Stimulated activated naive CD4-positive, alpha-beta T cell (primary cell): ENCODE results near the gene TEKT3.

Experiments
- DNase-seq, 6 experiments: peaks; one replicate each; lab custom pipeline; 2025; lab: John Stamatoyannopoulos, UW

Gene TEKT3

DNA sequence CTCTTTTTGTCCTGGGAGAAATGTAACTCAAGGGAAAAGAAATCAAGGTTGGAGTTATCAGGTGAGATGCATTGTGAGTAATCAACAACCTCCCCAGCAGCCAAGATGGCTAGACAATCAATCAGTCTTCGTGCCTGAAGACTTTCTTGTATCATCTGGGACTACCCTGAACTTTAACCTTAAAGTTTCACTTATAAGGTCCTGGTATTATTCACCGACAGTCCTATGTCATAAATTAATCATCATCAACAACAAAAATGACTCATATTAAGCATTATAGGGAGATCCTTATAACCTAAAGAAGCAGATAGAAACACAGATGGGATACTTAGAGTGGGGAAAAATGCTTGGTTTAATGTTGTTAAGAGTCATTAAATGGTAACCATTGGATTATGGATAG is 7.7 kb upstream of the TEKT3 start:
- no peak for DNase-seq

DNA sequence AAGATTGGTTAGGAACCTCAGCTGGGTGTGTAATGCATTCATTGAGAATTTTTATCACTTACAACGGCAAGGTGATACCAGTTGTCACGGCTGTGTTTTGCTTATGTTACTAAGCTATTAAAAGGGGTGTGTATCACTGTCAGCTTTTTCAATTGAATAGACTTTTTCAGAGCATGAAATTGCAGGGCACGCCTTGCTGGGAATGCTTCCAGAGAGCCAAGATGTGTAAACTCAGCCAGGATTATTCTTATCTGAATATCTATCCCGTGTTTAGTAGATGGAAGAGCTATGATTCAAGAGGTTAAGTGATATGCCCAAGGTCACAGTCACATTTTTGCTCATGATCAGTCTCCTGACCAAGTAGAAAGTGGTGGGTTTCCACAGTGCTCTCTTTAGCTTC is 6.6 kb upstream of the TEKT3 start:
- no peak for DNase-seq

DNA sequence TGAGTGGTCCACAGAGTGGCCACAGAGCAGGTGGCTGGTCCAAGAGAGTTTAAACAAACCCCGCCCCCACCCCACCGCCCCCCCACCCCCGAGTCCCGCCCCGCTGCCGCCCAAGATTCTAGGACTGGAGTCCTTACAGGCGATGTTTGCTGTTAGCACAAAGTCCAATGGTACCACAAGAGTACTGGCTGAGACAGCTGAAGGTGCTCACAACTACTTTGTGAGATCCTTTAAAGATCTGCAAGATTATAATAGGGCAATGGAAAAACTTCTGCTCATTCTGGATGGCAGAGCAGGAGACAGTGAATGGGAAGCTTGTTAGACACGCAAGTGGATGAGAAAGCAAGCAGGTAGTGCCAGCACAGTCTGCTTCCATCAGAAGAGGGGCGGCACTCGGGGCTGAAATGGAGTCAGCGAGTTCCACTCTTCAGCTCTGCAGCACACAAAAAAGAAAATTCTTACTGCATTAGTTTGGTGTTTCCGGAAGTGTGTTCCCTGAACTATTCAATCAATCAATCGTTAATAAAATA is 4.7 kb upstream of the TEKT3 start:
- no peak for DNase-seq

DNA sequence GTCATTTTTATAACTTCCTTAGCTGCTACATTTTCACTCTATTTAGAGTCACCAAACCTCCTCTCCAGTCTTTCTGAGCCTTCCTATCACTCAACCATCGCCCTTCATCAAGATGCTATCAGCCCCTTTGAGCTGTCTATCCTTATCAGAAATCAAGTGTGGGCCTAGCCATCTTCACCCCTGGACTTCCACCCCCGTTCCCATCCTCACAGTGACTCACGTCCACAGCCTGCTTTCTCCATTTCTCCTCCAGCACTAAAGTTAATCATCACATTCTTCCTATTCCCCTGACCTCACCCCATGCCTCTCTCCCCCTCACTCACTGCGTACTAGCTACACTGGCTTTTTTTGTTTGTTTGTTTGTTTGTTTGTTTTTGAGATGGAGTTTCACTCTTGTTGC is 2.4 kb upstream of the TEKT3 start:
- no peak for DNase-seq

DNA sequence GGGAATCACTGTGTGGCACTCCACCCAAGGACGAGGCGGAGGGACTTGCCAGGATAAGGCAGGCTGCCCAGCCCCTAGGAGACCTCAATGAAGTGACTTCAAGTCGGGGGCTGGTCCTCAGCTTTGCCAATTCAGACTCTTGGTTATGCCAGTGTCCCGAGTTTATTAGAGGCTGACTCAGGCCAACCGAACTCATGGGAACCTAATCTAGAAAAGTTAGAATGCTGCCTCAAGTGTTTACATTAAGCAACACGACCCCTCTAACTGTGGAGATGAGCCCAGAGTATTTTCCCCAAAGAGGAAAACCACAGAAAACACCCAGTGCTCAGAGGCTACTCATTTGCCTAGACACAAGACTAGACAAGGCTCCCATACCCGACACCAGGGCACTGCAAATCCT is 1.1 kb upstream of the TEKT3 start:
- DNase-seq, result no peak

DNA sequence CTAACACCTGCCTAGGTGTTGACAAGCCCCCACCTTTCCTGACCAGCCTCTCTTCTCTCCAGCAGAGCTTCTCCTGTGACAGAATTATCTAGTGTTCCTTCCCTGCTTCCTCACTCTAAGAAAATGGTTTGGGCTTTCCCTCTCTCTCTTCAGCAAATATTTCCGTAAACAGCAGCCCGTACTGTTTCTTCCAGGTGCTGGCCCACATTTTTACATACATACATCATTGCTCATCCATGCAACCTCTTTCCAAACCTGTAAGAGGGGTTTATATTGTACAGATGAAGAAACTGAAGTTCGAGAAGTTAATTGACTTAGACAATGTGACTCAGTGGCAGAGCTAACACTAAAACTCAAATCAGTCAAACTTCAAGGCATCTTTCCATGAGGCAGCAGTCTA is 569 bp upstream of the TEKT3 start:
- no peak for DNase-seq

DNA sequence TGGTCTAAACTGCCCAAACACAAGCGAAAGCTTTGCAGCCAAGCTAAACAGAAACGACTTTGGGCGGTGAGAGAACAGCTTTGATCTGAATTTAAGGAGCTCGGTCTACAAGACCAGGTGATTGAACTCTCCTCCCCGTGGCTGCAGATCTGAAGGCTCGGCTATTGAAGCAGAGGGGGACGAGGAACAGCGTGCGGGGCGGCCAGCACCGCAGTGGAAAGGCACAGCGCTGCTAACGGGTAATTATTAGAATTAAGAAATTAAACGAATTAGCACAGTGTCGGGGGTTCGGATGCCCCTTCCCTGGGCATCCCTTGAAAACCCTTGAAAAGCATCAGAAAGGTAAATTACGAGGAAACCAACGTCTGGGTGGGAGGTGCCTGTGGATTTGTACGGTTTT is 431 bp downstream of the TEKT3 start:
- no peak for DNase-seq

DNA sequence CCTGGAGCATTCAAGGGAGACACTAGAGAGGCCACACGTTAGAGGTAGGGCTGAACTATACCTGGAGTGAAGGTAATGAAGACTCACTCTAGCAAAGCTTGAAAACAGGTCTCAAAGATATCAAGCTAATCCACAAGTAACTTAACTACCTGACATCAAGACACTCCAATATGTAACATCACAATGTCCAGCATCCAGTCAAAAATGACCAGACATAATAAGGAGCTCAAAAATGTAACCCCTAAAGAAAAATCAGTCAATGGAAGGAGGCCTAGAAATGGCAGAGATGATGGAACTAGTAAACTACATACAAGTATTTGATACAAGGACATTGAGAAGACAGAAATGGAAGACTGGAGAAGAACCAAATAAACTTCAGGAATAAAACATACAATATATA is 6.0 kb downstream of the TEKT3 start:
- DNase-seq, result no peak

DNA sequence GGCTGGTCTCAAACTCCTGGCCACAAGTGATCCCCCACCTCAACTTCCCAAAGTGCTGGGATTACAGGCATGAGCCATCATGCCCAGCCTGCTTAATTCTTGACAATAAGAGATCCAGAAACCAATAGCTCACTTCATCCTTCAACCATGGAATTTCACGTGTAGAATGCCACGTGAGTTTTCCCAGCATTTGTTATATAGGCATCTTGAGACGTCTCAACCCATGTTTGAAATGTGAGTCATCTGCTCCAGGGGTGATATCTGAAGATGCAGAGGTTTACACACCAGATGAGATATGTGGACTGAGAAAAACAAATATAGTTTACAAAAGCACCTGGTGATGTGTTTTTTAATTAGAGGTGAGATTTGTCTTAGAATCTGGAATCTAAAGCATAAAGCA is 7.1 kb downstream of the TEKT3 start:
- DNase-seq, result no peak

DNA sequence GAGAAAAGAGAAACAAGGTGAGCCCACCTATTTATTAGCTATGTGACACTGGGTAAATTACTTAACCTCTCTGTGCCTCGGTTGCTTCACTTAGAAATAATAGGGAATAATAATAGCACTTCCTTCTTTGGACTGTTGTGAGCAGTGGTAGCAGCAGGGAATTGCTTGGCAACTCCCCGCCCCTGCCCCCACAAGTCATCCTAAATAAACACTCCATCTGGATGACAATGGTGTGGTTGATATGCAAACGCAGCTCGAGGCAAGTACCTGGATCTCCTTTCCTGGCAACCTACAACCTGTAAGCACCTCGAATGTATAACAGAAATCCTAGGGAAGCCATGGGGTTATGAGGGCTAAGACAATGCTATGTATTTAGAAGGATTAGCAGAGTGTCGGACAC is 9.1 kb downstream of the TEKT3 start:
- no peak for DNase-seq

DNA sequence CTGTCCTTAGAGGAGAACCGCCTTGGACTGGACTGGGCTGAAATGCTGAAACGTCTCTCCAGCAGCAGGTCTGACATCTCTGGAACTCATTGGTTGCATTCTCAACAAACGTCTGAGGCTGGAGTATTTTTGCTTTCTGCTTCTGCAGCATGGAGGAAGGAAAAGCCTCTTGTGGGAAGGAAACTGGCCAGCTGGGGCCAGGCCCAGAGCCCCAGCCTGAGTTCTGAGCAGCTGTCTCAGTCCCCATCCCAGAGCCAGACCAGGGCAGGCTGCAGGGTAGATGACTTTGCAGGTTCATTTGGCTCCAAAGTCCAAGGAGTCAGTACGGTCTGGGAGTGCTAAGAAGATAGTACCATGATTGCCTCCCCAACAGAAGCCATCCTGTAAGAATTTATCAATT is 18.3 kb downstream of the TEKT3 start:
- no peak for DNase-seq

DNA sequence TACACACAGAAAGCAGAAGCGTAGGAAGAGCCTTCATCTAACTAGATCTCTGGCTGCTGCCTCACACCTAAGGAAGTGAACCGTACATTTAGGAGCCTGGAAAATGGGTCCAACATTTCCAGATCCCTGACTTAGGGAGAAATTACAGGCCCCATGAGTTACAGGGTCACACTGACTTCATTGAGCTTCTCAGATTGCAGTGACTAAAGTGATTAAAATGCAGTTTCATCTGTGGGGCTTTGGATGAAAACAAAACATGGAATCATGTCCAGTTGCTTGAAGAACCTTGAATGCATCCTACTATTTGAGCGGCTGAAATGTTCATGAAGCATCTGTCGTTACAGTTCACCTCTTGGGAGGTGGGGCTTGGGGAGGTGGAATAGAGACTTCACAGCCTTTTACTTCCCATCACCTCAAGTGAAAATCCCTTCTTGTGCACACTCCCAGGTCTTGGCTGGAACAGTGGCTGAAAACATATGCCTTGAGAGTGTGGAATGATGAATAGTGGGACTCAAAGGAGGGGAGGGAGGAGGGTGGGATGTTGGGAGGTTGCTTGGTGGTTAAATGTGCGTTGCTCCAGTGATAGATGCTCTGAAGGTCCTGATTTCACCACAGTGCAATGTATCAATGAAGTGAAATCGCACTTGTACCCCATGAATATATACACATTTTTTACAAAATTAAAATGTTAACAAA is 19.7 kb downstream of the TEKT3 start:
- no peak for DNase-seq

DNA sequence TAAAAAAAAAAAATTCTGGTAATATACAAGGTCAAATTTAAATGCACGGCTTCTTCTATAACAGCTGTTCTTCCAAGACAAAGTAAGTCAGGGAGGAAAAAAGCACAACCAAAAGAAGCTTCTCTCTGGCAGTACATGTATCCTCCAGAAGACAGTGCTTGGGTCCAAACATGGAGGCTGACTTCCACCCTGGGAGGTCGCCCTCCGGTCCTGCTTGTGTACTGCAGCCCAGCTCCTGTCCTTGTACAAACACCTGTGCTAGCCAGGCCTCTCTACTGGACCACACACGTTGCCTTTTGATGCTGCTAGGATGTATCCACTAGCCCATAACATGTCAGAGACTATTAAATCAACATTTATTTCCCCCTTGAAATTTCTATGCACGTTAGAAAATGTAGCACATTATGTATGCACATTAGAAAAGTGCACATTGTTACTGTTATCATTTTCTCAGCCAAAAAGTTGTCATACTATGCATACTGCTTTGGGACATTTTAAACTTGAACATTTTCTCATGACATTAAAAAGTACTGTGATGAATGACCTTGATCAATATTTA is 21.9 kb downstream of the TEKT3 start:
- DNase-seq, result no peak

DNA sequence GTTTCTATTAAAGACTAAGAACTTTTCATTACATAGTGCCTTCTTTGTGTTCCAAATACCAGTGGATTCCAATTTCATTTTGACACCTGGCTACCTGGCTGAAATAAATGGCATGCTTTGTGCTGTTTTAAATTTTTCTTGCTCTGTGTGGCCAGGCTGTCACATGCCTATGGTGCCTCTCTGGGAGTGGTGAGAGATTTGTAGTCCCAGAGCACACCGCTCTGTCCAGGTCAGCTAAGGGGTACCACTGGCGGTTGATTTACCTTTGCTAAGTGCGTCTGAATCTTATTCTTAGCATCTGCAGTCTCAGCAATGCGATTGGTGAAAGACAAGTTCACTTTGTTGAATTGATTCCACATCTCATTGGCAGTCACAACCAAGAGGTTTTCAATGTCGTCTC is 29.4 kb downstream of the TEKT3 start:
- DNase-seq, result no peak

DNA sequence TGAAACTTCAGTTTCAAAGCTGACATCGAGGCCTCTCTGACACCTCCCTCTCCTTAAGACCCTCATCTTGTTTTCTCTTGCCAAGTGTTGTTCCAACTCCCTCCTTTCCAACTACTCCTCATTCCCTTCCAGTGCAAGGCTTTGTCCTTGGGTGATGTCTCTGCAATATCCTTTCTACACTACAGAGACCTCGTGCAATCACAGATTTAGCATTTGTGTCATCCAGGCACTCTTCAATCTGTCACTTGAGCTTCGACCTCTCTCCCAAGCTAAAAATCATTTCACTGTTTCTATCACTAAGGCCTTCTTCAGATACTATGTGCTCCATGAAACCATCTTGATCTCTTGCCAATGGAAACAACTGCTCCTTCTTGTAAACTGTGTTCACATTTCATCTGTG is 31.6 kb downstream of the TEKT3 start:
- no peak for DNase-seq

DNA sequence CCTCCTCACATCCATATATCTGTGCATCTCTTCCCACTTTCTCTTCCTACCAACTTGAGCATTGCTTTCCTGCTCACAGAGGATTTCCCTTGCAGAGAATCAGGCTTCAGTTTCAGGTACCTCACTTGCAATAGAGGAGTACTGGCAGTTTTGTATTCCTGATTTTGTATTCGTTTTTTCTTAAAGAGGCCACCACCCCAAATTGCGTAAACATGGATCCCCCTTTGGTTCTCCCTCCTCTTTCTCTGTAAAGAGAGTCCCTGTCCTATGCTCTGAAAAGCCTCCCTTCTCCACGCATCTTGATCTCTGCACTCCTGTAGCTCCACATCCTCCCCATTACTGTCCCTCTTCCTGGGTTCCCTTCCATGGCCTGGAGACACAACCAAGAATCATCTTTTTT is 32.2 kb downstream of the TEKT3 start:
- no peak for DNase-seq

DNA sequence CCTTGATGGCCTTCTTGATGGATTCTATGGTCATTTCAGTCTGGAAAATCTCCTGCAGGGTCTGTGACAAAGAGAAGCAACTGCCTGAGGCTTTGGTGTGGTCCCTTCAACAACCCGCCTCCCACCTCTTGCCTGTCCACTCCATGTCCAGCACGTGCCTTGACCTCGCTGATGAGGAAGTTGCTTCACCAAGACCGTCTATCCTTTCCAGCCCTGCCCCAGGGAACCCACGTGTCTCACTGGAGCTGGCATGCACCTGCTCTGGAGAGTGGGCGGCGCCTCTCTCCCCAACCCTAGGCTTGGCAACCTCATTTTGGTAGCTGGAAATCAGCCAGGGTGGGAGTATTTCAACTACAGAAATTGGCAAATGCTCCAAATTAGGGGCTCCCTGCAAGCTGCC is 32.6 kb downstream of the TEKT3 start:
- no peak for DNase-seq

DNA sequence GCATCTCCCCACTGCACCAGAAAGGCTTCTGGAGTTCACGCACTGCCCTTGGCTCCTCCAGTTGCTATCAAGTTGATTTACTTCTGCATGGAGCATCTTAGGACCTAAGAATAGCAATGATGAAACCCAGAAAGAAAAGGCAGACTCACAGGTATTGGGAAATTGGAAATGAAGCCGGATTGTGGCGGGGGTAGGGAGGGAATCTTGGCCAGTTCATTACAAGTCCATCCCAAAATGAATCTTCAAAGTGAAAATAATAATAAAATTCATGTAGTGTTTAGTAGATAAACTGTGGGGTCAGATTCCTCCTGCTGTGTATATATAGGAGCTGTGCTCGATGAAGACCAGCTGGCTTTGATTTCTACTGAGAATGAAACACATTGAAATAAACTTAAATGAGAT is 33.7 kb downstream of the TEKT3 start:
- no peak for DNase-seq

DNA sequence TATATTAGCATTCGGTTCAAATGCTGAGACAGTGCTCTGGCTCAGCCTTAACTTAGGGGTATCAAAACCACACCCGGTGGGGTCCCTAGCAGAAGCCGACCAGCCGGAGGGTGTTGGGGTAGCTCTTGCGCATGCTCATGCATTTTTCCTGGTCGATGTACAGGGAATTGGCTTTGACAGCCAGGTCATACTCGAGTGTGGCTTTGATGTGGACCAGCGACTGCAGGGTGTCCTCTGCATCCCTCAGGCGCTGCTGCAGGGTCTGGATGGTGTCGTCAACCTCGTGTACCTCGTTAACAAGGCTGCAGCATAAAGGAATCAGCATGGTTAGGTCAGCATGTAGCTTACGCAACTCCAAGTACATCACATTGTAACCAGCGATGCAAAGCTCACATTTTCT is 37.5 kb downstream of the TEKT3 start:
- no peak for DNase-seq

DNA sequence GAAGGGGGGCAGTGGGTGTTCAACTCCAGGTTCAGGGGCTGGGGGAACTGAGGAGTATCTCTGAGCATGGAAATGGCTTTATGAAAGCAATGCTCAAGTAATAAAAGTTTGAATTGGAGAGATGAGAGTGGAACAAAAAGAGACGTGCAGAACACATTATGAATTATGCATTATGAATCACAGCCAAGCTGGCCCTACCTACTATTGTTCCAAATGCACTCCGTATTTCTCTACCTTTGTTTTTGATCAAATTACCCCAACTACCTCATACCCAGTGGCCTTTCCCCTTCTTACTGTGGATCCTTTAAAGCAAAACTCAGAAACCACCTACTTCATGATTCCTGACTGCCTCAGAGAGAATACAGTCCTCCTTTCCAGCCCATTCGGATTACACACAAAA is 38.1 kb downstream of the TEKT3 start:
- no peak for DNase-seq

DNA sequence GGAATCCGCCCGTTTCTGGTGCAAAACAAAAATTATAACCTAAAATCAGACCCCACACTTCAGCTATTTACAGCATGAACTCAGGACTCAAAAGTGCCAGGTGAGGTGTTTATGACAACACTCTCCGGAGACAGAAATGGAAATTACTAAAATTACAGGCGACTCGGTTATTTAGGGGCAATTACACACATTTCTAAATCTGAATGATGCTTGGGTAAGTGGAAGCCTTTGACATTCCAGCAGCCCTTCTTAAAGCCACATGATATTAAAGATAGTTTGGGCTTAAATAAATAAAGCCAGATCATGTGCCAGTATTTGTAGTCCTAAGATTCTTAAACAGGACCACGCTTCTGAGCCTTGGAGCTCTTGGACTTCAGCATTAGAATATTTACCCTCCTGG is 39.6 kb downstream of the TEKT3 start:
- DNase-seq, result no peak

DNA sequence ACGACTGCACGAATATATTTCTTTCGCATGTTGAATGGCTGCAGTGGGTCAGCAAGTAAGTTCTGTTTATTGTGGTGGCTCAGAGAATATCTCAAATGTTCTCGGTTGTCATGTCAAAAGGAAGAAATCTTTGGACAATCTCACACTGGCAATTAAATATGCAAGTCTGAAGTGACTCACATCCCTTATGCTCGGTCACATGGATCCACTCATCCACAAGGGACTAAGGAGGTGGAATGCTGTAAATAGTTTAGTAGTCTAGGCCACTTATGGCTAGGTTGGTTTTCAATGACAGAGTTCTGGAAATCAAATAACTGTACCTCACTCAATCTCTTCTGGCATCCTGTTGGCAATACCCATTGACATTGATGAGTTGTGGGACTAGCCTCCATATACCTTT is 43.2 kb downstream of the TEKT3 start:
- no peak for DNase-seq

DNA sequence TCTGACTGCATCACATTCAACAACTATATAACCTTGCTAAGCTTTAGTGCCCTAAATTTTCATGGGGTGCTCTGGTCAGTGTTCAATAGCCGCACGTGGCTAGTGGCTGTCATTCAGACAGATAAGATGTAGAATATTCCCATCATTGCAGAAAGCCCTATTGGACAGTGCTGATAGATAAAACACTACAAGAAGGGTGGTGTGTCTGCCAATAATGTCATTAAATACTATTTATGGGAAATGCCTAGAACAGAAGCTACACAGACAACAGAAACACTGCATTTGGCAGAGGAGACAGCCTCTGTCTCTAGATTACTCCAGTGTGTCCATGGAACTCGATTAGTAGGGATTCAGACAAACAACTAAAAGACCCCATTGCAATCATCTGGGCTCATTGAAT is 47.8 kb downstream of the TEKT3 start:
- no peak for DNase-seq

DNA sequence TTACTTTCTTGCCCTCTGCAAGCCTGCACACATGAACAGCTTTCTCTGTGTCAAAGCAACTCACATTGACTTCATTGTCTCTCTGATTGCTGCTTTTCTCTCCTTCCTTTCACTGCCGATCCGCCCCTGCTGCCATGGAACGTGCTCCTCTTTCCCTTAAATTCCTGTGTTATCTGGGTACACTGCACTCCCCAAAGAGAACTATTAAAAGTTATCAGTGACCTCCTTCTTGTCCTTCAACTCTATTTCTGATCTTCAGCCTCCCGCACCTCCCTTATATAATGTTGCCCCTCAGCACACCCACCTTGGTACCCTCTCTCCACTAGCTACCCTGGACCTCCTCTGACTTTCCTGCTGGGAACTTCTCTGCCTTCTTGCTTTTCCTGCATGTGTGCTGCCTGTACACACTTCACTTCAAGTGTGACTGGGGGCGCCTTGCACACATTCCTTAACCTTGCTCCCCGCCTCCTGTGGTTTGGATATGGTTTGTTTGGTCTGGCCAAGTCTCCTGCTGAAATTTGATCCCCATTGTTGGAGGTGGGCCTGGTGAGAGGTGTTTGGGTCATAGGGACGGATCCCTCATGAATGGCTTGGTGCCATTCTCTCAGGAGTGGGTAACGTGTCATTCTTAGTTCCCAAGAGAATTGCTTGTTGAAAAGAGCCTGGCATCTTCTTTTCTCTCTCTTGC is 49.6 kb downstream of the TEKT3 start:
- no peak for DNase-seq
